Retinal pigment epithelial cell (primary cell): ENCODE measurements around the gene GPR87.

Experiments used
- DNase-seq: peaks from one replicate; pipeline ENCODE4 v3.0.0-alpha.2; 2010; ENCODE audit warnings: low read depth
- H3K4me3 ChIP-seq: 2 replicates; pipeline ENCODE4 v1.5.1; 2011; ENCODE audit warnings: mild to moderate bottlenecking, low read length, control low read depth, moderate library complexity
- CTCF ChIP-seq: conservative IDR thresholded peaks from 2 replicates; pipeline ENCODE4 v1.5.1; 2011; ENCODE audit warnings: low read depth, low read length, control low read depth, inconsistent platforms

GPR87 gene

DNA sequence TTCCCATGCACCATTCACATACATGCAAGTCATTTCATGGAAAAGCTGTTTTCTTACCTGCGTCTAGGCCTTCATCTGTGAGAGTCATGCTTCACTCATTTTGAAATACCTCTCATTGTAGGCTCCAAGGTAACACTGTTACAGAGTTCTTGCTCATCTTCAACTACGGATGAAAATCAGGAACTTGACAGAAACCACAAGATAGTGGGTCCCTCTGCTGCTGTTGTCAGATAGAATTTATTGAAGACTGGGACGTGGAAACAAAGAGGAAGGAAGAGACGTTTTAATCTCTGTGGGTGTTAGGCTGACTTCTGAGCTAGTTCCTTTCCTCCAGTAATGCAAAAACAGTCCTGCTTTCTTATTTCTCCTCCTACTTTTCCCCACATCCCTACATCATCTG, 38.4 kb downstream of the GPR87 start, which contains the start of gene P2RY14:
P2RY14 (minus strand) TSS at position 313 of the 400 bp plus-strand sequence. CDS start 64,226 bp downstream, outside the sequence.
- no peak within 1 kb of the TSS for H3K4me3 ChIP-seq
- no peak for DNase-seq
- no peak for TF ChIP-seq CTCF

- TF ChIP-seq CTCF: no peak
- DNase-seq: no peak
- H3K4me3 ChIP-seq: no peak overlapping the region
Observed at GRCh38 chr3:151276687-151277042, 40.0 kb downstream of the GPR87 start.

- TF ChIP-seq CTCF: no peak
- no peak overlapping the region for H3K4me3 ChIP-seq
- no peak for DNase-seq
Observed at GRCh38 chr3:151276038-151276686, 40.5 kb downstream of the GPR87 start.

DNA sequence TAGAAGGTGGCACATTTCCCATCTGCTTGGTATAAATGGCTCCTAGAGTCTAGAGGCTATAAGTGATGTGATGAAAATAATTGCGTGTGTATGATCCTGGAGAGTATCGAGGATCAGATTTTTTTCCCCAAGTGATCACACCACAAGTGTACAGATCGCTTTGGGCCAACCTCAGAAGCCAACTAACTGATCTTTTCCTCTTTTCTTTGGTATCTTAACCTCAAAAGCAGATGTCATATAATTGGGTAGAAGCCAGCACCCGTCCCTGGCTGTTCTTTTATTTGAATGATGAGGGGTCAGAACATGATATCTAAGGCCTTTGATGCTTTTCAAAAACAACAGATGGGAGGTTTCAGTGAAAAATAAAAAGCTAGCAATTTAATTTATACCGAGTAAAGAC, 41.5 kb downstream of the GPR87 start:
- no peak for TF ChIP-seq CTCF

GRCh38 chr3:151269631-151270030, 47.0 kb downstream of the GPR87 start:
- H3K4me3 ChIP-seq: no peak overlapping the region
- TF ChIP-seq CTCF: no peak
- DNase-seq: no peak

More for the DNA sequence above, 41.5 kb downstream of the GPR87 start:
- no peak overlapping the region for H3K4me3 ChIP-seq
- no peak for DNase-seq

DNA sequence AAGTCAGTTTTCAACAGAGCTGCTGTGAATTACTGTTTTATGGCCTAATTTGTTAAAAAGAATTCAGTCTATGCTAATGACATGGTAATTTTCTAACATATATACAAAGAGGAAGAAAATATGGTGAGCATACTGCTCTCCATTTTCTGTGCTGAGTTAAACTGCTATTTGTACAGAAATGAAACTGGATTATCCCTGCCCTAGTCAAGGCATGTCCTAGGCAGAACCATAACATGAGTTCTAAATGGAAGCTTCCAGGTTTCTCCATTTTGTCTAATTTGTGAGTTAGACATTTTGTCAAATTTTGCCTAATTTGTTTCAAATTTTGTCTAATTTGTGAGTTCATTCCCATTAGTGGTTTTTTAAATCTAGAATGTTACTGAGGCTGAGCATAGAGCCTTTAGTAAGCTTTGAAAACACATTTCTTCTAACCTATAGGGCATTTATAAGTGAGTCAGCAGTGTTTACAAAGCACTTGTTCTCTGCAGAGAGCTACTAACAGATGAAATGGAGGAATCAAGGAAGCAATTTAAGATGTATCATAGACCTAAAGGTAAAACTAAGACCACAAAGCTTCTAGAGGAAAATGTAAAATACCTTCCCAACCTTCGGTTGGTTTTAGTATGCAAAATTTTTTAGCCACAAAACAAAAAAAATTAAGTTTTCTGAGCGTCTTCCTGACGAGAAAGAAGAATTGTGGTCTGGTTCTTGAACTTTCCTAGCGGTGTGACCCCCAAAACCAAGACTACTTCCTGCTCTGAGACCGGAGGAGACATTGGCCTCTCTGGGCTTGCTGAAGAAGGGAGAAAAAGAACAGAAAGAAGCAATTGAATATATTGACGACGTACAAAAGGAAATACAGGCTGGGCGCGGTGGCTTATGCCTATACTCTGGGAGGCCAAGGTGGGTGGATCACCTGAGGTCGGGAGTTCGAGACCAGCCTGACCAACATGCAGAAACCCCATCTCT, 48.1 kb downstream of the GPR87 start:
- no peak overlapping the region for H3K4me3 ChIP-seq
- no peak for TF ChIP-seq CTCF
- DNase-seq: no peak
